ENCODE measurements around the gene LAT.
A peak's percentile ranks its signal among the peaks of the same experiment; 100 is the strongest.

Gene LAT

DNA sequence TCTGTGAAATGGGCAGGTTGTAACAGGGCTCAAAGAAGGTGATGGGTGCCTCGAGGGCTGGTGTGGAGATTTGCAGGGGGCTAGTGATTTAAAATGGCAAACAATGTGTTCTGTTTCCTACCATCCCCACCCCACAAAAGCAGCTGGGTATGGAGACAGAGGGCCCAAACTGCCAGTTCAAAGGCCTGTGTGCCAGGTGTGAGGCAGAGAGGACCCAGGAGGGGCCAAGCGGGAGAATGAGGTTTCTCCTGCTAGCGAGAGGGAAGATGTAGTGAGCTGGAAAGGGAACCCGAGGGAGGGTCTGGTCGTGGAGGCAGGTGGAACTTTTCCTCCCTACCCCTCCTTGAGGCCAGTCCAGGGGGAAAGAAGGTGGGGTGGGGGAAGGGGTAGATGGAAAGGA lies 39.4 kb downstream of the LAT start:
- TF ChIP-seq, protein P1, sequence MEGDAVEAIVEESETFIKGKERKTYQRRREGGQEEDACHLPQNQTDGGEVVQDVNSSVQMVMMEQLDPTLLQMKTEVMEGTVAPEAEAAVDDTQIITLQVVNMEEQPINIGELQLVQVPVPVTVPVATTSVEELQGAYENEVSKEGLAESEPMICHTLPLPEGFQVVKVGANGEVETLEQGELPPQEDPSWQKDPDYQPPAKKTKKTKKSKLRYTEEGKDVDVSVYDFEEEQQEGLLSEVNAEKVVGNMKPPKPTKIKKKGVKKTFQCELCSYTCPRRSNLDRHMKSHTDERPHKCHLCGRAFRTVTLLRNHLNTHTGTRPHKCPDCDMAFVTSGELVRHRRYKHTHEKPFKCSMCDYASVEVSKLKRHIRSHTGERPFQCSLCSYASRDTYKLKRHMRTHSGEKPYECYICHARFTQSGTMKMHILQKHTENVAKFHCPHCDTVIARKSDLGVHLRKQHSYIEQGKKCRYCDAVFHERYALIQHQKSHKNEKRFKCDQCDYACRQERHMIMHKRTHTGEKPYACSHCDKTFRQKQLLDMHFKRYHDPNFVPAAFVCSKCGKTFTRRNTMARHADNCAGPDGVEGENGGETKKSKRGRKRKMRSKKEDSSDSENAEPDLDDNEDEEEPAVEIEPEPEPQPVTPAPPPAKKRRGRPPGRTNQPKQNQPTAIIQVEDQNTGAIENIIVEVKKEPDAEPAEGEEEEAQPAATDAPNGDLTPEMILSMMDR (IDR thresholded peaks at IDR 0.05; ENCODE audit: insufficient read depth, missing control alignments), result no peak
- DNase-seq (ENCODE audit: insufficient read length, low spot score) (no peak), FAIRE-seq (no peak)

- DNase-seq (ENCODE audit: insufficient read length, low spot score), result no peak
- FAIRE-seq, result no peak
- TF ChIP-seq, protein P1 (IDR thresholded peaks at IDR 0.05; ENCODE audit: insufficient read depth, missing control alignments), result no peak
These were observed 40.4 kb downstream of the LAT start for GRCh38 chr16:29025218-29025617.

- FAIRE-seq (no peak), DNase-seq (ENCODE audit: insufficient read length, low spot score) (no peak)
- TF ChIP-seq, protein P1 (IDR thresholded peaks at IDR 0.05; ENCODE audit: insufficient read depth, missing control alignments), result no peak
These were observed 40.9 kb downstream of the LAT start for GRCh38 chr16:29025735-29026134.

GRCh38 chr16:29028457-29029167 lies 43.8 kb downstream of the LAT start:
- TF ChIP-seq, protein P1 (IDR thresholded peaks at IDR 0.05; ENCODE audit: insufficient read depth, missing control alignments), result no peak
- DNase-seq (ENCODE audit: insufficient read length, low spot score) (peak; percentile 64), FAIRE-seq (no peak)

GRCh38 chr16:29029168-29029994 lies 44.5 kb downstream of the LAT start:
- no peak for DNase-seq (ENCODE audit: insufficient read length, low spot score)
- TF ChIP-seq, protein P1 (IDR thresholded peaks at IDR 0.05; ENCODE audit: insufficient read depth, missing control alignments), result no peak
- no peak for FAIRE-seq

DNA sequence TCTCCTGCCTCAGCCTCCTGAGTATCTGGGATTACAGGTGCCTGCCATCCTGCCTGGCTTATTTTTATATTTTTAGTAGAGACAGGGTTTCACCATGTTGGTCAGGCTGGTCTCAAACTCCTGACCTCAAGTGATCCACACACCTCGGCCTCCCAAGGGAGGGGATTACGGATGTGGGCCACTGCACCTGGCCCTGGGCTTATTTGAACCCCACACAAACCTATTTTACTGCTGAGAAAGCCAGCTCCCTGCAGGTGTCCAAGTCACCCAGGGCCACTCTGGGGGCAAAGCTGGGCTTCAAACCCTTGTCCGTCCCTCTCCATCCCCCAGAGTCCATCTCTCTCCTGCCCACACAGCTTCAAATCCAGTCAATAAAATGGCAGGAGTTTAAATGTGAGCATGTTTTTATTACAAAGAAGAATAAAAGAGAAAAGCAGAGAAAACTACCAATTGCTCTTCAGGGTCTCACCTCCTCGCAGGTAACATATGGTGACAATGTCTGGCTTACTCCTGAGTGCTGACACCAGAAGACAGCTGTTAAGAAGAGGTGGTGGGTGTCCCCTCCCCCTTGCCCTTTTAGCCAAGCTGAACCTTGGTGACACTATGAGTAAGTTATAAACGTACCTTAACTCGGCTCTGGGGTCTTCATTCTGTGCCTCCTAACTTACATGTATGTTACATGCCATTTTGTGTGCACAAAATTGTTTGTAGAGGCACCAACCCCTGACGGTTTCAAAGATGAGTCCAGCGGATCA lies 45.4 kb downstream of the LAT start:
- DNase-seq (ENCODE audit: insufficient read length, low spot score) (no peak), FAIRE-seq (no peak)
- TF ChIP-seq, protein P1 (IDR thresholded peaks at IDR 0.05; ENCODE audit: insufficient read depth, missing control alignments), result no peak

All from D721Med (cell line).